GM21723 (cell line): ENCODE data around the gene AMOT.

Experiments
- ATAC-seq: cut with Tn5 transposase; IDR thresholded peaks from one replicate; pipeline ENCODE4 v1.9.1; 2021; ENCODE audit warnings: mild to moderate bottlenecking, moderate library complexity; ENCODE audit not compliant: unreplicated experiment

Gene AMOT

DNA sequence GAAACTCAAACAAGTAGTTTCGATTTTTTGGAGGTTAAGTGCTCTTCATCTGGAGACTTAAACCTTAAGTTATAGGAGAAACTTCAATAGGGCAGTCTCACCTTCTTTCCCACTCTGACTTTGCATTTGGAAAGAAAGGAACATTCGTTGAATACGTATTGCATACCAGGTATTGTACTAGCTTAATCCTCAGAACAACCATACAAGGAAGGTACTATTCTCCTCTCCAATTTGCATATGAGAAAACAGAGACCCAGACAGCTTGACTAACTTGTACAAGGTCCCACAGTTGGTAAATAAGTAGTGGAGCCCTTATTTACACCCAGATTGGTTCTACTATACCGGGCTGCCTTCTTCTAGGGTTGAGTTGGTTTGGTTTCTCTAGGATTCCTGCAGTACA is 32.6 kb downstream of the AMOT start:
- no peak for ATAC-seq

DNA sequence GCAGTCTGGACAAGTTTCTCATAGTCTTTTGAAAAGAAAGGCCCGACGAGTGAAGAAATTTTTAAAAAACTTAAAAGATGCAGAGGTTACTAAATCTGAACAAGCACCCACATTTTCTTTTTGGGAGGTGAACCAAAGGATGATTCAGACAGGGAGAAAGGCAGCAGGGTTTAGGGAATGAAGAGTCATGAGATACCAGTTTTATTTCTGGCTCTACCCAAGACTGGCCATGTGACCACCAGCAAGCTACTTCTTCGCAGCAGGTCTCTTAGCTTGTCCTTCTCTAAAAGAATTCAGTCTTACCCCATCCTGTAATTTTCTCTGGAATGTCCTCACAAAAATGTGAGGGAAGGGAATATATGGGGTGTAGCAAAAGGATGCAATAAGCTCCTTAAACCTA is 37.6 kb downstream of the AMOT start:
- ATAC-seq, result no peak

DNA sequence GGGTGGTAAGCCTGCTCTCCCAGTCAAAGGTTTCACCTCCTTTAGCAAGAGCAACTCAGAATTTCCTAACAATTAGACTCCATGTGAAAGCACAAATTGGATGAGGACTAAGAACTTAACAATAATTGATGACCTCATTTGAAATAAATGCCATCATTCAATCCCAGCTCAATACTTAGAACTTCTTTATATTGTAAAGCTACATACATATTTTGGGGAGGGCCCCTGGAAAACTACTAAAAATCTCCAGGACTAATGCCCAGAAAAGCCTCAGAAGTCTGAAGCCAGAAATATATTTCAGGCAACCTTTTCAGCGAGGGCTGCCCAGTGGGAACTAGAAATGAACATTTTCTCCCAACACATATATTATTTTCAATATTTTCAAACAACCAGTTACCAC is 38.1 kb downstream of the AMOT start:
- no peak for ATAC-seq

DNA sequence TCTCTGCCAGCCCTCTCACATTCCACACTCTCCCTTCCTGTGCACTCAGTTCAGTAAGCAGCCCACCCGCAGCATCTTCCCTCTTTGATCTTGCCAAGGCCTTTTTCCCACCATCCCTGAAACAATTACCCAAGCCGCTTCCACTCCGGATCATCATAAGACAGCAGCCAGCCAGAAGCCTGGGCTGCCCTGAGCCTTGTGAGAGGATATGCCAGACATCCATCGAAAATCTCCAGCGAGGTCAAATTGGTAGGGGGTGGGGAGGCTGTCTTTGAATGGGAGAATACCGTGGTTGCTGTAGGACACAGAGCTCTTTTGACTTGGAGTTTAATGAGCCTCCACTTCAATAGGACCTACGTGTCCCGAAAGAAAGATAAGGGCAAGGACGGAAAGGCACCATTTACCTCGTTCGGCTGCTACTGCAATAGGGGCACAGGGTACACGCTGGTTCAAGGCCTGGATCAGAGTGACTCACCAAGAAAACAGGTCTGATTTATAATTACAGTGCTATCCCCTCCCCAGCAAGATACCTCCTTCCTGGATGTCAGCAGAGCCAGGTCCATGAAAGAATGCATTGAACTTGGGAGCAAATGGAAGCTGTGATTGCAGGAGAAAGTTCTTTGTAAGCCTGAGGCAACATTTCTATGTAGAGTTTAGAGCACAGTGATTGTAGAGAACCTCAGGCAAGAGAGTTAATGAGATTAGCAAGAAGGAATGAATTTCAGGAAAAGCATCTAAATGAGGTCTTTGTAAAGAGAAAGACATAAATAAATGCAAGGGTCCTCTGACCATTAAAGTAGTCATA is 39.5 kb downstream of the AMOT start:
- no peak for ATAC-seq

DNA sequence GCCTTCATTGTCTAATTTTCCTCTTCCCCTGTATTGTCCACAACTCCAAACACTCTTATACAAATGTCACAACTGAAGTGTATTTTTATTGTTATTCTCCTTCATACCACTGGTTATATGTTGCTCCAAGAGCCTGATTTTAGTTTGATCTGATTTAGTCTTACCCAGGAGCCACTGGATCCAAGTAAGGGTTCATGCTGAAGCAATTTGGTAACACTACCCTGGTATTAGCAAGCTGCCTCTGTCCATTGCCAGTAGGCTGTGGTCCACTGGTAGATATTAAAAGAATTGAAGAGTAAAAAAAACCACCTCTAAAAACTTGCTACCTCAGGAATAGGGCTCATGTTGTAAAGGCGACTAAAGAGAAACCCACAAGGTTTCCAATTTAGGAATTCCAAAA is 41.2 kb downstream of the AMOT start:
- no peak for ATAC-seq

DNA sequence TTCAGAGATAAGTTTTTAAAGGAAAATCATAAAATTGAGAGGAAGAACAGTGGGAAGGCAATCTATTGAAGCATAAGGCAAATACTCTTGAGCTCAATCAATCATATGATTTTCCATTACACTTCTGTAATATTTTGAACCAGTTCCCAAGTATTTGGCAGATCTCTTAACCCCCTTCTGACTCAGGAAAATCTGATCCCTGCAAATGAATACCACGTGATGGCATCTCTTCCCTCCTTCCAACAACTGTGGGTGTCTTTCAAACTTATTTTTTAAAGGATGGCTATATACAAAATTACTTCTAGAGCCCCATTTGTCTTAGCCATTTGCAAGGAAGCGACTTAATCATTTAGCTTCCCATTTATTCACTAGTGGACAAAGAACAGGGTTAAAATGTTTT is 41.9 kb downstream of the AMOT start:
- no peak for ATAC-seq

DNA sequence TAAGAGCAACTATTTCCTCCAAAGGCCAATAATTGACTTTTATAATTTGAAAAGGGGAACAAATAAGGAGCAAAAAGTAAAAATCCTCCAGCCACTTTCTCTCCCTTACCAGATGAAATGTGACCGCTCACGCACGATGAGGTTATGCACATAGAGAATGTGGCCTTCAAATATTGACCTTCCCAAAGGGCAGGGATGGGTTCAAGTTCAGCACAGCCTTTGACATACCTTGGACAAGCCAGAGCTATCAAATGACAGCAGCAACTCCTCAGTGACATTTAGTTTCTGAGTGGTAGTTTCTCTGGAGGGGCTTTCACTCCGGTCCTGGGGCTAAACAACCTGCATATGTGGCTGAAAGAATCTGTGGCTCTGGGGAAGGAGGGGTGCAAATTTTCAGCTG is 50.7 kb downstream of the AMOT start:
- no peak for ATAC-seq

DNA sequence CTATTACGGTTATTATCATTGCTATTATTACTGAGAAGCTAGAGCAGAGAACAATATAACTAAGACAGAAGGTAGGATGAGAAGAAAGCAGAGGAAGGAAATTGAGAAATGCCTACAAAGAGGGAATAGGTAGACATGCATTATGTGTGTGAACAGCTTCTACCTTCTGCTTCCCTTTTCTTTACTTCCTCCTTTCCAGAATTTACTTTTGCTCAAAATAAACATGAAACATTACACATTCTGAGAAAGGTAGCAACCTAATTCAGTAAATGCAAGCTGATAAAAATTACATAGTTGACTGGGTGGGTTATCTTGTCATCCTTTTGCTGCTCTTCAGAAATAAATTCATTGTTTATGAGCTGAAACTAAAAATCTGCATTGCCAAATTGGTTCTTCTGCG is 54.6 kb downstream of the AMOT start:
- no peak for ATAC-seq

DNA sequence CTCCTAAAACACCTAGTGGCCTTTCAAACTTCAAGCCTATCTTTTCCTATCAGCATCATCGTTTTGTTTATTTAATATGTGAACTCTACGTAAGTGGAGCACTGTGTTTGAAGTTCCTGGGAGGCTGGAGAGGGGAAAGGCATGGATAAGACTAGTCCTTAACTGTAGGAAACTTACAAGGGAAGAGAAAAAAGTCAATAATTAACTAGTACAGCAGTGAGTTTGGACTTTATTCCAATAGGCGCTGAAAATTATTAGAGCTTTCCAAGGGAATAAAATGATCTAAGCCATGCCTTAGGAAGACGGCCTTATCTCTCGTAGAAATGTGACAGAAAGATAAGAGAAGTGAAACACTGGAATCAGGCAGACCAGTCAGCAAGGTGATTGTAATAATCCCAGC is 55.3 kb downstream of the AMOT start:
- no peak for ATAC-seq

DNA sequence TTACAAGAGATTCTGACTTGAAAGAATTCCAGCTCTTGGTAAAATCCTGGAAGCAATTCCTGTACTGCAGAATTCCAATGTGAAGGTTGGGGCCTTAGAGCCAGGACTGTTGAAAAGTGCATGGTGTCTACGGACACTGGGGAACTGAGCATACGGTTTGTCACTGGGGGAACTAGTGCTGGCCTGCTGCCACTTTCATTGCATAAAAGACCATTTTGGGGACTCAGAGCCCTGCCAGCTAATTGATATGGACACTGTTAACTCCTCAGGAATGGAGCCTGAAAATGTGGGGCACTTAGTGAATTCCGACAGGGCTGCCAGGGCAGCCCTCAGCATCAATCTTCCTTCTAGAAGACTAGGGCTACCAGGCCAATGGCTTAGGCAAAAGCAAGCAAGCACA is 55.9 kb downstream of the AMOT start:
- no peak for ATAC-seq

DNA sequence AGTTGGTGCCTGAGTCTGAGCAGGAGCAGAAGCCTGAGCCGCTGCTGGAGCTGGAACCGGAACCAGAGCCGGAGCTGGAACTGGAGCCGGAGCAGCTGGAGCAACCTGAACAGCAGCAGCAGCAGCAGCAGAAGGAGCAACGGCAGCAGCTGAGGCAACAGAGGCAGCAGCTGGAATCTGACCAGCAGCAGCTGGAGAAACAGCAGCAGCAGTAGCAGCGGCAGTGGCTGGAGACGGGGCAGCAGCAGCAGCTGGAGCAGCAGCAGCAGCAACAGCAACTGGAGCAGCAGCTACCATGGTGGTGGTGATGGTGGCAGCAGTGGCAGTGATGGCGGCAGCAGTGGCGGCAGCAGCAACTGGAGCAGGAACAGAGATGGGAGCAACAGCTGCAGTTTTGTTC is 61.5 kb downstream of the AMOT start:
- ATAC-seq, result no peak

DNA sequence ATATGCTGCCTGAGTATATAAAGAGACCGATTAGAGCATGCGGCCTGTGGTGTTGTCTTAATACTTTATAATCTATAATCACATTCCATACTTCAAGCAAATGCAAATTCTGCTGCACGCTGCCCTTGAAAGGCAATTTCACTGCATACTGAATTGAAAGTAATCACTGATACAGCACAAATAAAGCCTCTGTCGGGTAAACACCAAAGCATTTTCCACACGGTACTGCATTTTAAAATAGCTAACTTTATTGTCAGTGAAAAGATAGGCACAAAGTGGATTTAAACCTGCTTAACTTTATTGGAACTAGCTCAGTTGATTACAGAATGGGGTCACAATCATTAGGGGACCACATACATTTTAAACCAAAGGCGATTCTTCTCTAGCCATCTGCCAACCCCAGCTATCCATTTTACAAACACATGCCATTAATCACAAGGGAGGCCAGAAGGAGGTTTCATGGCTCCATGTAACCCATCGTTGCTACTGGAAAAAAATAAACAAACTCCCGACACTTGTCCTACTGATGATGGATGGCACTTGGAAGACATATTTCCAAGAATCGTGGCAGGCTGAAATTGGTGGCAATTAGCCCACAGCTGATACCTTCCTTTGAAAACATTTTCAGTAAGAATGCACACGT is 65.9 kb downstream of the AMOT start:
- no peak for ATAC-seq

DNA sequence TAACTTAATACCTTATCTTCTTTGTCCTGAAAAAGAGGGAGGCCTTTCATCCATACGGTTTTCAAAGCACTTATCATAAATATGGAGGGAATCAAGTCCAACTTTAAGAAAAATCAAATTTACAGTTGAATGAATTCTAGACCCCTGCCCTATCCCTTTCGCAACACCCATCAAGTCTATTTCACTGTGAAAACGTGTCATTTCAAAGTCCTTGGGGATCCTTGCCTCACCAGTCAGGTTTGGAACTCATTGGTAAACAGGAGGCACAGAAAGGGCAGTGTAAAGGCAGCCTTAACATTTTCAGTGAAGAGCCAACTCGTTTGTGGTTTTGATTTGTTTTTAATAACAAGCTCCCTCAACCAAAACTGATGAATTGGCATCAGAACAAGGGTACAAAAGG is 66.5 kb downstream of the AMOT start:
- no peak for ATAC-seq

DNA sequence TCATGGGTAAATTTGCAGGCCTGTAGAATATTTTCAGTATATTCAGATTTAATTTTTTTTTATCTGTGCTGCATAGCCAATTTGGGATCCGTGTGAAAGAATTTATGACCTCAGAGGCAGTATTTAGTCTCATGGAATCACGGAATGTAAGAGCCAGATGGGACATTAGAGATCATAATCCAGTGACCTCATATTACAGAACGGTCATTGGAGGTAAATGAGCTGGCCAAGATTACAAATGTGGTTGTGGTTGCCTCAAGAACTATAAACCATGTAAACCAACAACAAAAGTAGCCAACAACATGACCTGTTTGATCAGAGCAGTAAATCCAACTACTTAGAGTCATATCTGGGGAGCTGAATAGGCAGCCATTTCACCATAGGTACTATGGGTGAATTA is 71.6 kb downstream of the AMOT start:
- no peak for ATAC-seq

DNA sequence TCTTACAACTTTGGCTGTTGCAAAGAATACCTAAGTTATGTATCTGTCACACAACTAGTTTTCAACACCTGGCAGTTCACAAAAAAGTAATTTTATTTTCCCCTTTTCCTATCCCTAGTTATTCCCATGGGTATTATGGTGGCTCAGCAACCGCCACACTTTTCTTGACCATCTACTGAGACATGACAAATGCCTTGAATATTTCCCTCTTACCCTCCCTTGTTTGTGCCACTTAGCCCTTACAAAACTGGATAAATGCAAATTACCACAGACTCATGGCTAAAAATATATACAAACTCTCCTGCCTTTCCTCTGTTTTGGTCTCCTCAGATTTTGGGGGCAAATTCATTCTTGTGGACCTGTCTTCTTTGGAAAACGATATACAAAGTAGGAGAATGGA is 72.1 kb downstream of the AMOT start:
- ATAC-seq, result no peak

DNA sequence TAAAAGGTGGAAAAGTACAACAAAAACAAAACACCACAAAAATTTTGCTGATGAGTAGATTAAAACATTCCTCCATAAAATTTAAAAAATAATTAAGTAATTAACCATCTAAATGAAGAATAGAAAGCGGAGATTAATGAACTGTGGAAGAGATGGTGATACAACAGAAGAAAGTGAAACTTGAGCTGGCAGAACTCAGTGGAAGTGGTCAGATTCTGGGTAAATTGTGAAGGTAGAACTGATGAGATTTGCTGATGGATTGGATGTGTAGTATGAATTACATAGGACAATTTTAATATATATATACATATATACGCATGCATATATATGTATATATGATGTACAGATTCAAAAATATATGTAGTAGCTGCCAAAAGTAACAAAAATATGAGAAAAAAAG is 73.9 kb downstream of the AMOT start:
- no peak for ATAC-seq

DNA sequence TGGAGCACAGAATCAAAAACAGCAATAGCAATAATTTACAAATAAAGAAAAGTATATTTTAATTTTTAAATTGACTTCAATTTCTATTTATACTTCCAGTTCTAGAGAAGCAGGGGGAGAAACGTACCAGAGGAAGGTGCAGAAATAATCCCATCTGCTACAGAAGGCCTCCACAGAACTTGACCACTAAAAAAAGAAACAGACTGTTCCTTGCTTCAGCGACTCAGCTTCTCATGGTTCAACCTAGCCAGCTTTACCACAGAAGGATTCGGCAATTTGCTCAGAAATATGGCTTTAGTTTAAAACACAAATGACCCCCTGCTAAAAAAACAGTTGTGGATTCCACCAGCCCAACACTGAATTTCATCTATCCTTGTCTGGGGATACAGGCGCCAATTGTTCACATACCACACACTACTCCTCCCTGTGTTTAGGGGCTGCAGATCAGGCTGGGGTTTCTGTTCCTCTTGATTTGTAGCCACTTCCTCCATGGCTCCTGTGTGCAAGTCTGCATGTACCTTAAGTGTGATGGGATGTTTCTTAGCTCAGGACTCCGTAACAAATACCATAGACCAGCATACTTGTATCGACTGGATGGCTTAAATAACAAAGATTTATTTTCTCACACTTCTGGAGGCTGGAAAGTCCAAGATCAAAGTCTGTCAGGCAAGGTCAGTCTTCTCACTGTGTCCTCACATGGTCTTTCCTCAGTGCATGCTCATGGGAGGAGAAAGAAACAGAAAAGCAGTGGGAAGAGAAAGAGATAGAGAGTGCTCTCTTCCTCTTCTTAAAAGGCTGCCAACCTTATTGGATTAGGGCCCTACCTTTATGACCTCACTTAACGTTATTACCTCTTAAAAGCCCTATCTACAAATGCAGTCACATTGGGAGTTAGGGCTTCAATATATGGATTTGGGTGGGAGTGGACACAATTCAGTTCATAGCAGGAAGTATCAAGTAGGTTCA is 79.1 kb downstream of the AMOT start:
- ATAC-seq, result peak; percentile 91

DNA sequence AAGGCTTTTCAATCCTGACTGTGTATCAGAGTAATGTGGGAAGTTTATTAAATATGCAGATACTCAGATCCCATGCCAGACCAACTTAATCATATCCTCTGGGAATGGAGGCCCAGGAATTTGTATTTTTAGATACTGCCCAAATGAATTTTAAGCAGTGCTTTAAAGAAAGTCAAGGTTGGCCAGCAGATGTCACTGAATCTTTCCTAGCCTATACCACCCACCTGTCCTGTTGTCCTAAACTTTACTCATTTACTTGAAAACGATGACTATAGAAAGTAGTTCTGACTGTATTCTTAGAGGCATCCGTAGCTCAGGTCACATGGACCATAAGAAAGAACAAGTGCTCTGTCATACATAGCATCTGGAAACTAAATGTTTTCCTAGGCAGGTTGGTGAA is 79.9 kb downstream of the AMOT start:
- no peak for ATAC-seq

DNA sequence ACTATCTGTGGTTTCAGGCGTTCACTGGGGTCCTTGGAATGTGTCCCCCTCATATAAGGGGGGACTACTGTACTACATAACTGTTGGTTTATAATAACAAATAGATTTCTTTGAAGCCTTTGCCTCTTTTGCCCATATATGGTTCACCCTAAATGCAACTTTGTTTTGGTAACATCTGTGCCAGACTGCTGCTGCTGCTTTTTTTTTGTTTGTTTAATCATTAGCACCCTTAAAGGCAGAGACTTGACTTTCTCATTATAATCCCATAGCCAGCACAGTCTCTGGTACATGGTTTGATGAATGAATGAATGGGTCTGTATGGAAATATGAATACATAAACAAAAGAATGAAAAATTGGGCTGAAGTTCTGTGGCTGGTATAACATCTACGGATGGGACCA is 80.7 kb downstream of the AMOT start:
- no peak for ATAC-seq

DNA sequence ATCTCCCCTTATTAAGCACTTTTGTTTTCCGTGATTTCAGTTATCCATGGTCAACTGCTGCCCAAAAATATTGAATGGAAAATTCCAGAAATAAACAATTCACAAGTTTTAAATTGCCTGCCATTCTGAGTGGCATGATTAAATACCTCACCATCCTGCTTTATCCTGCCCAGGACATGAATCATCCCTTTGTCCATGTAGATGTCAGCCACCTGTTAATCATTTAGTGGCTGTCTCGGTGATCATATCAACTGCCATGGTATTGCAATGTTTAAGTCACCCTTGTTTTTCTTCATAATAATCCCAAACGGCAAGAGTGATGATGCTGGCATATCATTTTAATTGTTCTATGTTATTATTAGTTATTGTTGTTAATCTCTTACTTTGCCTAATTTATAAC is 81.1 kb downstream of the AMOT start:
- no peak for ATAC-seq

DNA sequence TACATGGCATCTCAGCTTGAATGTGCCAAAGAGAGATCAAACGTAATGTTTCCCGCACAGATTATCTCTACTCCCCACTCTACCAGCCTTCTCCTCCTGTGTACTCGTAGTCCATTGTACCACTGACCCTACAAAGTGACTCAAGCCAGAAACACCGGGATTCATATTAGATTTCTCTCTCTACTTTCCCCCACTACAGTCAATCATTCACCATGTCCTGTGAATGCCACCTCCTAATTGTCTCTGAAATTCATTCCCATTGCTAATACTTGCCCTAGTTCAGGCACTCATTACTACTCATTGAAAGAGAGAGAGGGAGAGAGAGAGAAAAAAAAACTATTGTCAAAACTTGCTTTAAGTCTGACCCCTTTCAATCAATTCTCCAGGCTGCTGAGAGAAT is 82.7 kb downstream of the AMOT start:
- ATAC-seq, result no peak

DNA sequence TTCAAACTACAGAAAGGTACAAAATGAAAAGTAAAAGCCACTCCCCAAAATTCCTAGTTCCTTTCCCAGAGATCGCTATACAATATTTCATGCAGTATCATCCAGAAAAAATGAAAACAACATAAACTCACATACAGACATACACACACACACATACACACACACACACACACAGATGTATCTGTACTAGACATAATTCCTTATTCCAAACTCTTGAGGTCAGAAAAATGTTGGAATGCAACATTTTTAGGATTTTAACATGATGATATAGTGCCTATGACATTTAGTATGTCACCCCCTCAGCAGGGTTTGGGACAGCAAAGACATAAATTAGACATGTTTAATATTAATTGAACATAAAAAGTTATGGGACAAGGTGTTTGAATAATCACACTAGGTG is 87.5 kb downstream of the AMOT start:
- ATAC-seq, result no peak
